HG03378 (cell line): ENCODE data around the gene RAD21L1.
"Not testable (repeated sequence)": the region's sequence is repeated elsewhere in the genome, so short reads cannot be mapped to it uniquely, and the experiment has no call there.

Experiments
- ATAC-seq: cut with Tn5 transposase; IDR thresholded peaks from one replicate; pipeline ENCODE4 v1.9.1; 2021; ENCODE audit warnings: mild to moderate bottlenecking, moderate library complexity; ENCODE audit not compliant: unreplicated experiment

RAD21L1 gene

DNA sequence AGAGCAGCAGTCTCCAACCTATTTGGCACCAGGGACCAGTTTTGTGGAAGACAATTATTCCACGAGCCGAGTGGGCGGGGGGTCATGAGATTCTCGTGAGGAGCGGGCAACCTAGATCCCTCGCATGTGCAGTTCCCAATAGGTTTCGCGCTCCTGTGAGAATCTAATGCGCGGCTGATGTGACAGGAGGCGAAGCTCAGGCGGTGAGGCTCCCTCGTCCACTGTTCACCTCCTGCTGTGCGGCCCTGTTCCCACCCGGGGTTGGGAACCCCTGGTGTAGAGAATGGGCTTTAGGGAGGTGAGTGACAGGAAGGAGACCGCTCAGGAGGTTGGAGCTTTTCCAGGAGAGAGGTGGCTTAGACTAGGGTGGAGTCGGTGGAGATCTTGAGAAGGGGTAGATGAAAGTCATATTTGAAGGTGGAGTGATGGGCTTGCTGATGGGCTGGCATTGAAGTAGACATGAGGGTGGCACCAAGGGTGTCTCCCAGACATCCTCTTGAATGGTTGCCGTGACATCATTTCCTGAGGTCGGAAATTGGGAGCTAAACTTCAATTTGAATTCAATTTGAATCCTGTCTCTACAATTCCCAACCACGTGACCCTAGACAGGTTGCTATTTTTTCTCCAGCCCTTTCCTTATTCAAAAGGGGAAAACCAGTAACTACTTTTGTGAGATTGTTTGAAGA is 1.5 kb upstream of the RAD21L1 start:
- no peak for ATAC-seq

DNA sequence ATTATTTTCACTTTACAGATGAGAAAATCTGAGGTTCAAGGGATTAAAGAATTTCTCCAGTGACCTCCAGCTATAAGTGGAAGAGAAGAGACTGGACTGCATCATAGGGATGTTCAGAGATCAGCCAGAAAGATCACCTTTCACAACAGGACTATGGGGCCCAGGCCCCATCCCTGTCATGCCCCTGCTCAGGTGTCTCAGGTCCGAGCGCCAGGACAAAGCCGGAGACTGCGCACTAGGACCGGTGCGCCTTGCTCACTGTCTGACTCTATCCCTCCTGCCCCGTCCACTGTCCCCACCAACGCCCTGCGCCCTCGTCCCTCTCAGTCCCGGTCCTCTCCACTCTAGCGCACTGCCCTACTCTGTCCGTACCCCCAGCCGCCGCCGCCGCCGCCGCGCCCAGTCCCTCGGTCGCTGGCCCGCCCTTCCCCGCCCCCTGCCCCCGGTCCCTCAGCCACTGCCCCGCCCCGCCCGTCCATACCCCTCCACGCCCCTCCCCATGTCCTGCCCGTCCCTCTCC is 521 bp upstream of the RAD21L1 start:
- ATAC-seq = no peak

DNA sequence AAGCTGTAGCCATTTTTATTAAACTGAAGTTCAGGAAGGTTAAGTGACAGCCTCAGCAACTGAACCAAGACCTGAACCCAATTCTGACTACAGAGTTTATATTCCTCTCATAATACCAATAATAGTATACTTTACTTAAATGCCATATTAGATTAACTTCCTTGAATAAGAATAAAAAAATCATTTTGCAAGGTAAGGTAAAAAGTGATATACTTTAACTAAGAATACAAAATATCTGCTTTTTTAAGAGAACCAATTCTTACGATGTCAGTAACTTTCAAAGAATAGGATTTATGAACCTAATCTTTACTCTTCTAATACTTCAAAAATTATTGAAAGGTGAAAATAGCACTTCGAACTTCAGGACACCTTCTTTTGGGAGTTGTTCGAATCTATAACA is 3.7 kb downstream of the RAD21L1 start:
- ATAC-seq = no peak

DNA sequence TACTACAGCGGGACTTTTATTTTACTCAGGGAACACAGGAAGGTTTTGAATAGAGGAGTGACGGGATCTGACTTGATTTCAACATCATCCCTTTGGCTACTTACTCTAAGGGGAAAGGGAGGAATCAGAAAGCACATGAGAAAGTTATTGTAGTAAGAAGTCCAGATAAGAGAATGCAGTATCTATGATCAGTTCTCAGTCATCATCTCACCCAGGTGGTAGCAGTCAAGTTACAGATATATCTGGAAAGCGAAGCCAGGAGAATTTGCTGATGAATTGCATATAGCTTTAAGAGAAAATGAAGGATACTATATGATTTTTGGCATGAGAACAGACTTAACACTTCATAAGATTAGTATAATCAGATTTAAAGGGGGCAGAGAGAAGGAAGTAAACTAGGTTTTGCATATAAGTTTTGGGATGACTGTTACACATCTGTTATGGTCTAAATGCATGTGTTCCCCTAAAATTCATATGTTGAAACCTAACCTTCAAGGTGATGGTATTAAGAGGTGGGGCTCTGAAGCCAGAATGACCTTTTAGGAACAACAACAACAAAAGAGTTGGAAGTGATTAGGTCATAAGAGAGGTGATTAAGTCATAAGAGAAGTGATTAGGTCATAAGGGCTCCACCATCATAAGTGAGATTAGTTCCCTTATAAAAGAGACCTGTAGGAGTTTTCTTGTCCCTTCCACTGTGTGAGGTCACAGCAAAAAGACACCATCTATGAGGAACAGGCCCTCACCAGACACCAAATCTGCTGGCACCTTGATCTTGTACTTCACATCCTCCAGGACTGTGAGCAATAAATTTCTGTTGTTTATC is 6.7 kb downstream of the RAD21L1 start:
- no peak for ATAC-seq

DNA sequence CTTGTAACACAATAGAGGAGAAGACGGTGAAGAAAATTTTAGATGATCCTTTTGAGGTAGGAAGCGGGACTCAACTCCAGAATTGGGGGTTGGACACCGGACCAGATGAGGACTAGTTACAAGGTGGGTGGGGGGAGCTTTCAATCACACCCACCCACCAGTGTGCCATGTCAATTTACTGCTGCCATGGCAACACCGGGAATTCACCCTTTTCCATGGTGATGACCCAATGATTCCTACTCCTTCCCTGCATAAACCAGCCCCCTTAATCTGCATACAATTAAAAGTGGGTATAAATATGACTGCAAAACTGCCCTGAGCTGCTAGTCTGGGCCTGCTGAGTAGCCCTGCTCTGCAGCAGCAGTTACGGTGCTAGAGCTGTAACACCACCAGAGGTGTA is 14.7 kb downstream of the RAD21L1 start:
- ATAC-seq = no peak

DNA sequence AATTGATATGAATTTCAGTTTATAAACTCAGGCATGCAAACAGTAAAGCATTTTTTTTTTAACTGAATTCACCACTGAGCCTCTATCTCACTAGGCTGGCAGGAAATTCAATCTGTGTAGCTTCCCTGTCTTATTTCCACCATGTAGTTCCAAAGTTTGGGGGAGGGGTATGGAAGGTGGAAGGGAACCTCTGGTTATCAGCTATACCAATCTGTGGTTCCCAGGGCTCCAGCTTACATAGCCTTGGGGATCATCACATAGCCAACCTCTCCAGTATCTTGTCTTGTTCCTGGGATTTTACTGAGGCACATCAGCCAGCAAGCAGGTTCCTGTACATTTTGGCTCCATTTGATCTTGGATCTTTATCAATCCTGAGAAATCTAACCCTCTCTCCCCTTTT is 15.6 kb downstream of the RAD21L1 start:
- no peak for ATAC-seq

DNA sequence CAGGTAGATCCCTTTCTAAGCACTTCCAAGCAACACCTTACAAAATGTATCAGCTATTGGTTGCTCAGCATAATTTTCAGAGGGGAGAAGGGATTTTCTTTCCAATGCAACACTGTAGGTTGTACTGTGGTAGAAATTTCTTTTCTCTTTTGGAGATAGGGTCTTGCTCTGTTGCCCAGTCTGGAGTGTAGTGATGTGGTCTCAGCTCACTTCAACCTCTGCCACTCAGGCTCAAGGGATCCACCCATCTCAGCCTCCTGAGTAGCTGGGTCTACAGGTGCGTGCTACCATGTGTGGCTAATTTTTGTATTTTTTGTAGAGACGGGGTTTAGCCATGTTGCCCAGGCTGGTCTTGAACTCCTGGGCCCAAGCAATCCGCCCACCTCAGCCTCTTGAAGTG is 16.3 kb downstream of the RAD21L1 start:
- ATAC-seq = no peak

DNA sequence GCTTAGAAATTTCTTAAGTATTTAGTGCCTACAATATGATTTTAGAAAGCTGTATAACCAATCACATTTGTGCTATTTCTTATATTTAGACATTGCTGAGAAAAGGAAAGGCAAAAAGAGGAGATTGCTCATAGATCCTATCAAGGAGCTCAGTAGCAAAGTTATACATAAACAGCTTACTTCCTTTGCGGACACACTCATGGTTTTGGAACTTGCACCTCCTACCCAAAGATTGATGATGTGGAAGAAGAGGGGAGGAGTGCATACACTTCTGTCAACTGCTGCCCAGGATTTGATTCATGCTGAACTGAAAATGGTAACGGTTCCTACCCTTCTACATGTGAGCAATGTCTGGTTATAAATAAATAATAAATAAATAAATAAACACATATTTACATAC is 16.7 kb downstream of the RAD21L1 start:
- no peak for ATAC-seq

DNA sequence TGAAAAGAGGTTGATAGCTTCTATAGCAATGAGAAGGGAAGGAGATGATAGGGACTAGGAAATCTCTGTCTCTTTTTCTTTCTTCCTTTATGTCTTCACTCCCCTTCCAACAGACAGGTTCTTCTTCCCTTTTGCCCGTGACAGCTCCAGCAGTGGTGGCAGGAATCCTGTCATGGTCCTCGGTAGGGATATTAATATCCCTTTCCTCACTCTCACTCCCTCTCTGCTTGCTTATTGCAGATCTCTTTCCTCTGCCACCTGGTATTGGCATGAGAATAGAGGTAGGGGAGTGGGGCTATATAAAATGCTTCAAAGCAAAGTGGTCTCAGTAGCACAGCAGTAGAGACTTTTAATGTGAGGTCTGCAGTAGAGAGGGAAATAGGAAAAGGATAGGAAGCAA is 19.7 kb downstream of the RAD21L1 start:
- ATAC-seq = no peak

DNA sequence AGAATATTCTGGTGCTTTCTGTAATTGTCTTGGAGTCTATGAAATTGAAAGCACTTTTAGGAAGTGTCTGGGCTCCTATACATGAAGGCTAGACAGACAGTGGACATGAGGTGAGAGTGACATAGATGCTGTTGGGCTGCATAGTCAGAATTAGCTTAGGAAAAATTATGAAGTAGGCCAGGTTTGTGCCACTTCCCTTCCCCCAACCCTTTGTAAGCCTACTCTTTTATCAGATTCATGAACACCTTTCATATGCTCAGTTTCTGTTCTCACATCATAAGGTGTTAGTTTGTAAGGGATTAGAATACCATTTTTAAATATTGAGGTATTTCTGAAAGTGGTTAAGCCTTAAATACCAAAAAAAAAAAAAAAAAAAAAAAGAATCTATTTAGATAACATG is 21.8 kb downstream of the RAD21L1 start:
- ATAC-seq = no peak

DNA sequence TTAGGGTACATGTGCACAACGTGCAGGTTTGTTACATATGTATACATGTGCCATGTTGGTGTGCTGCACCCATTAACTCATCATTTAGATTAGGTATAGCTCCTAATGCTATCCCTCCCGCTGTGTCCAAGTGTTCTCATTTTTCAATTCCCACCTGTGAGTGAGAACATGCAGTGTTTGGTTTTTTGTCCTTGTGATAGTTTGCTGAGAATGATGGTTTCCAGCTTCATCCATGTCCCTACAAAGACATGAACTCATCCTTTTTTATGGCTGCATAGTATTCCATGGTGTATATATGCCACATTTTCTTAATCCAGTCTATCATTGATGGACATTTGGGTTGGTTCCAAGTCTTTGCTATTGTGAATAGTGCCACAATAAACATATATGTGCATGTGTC is 24.4 kb downstream of the RAD21L1 start:
- not testable (repeated sequence) for ATAC-seq

DNA sequence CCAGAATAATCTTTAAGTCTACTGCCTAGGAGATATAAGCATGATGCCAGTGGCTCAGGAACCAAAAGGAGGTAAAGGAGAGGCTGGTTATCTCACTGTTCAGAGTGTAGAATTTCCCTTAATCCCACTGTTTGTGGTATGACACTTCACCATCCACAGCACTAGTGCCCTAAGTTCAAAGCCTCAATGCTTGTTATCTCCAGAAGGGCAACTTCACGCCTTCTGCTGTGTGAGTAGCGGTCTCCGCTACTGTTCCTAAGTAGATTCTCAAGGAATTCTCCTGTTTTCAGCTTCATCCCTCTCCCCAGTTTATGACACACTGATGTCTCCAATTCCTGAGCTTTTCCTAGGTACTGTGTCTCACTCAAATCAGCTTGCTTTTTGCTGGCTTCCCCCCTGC is 26.6 kb downstream of the RAD21L1 start:
- ATAC-seq = no peak

DNA sequence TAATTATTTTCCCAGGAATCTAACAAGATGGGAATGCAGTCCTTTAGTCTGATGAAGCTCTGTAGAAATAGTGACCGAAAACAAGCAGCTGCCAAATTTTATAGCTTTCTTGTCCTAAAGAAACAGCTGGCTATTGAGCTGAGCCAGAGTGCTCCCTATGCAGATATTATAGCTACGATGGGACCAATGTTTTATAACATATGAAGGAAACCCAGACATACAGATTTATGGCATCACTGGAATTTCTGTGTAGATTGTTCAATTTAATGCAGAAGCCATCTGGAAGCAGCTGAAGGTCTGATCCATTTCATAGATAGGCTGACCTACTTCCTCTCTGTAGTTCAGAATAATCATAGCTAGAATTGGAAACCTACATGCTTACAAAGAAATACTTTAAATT is 28.4 kb downstream of the RAD21L1 start:
- ATAC-seq = no peak

DNA sequence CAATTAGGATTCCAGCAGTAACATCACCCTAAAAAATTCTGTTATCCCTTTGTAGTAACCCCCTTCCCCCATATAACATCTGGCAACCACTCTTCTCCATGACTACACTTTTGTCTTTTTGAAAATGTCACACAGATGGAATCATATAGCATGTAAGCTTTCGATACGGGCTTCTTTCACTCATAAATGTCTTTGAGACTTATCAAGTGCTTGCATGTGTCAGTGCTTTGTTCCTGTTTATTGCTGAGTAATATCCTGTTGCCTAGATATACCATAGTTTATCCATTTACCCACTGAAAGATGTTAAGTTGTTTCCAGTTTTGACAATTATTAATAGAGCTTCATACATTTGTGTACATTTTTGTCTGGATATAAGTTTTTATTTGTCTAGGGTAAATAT is 29.8 kb downstream of the RAD21L1 start:
- ATAC-seq = no peak

DNA sequence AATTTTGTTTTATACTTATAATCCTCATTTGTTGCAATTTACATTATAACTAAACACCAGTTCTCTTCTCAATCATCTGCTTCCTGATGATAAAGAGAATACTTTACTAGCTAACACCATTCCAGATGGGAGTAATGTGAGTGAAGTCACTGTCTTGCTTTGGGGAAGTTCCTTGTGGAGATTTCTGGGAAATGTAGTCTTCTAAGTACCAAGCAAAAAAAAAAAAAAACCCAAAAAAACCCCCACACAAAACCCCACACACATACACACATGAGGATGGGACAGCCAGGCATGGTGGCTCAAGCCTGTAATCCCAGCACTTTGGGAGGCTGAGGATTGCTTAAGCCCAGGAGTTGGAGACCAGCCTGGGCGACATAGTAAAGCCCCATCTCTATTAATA is 38.0 kb downstream of the RAD21L1 start:
- no peak for ATAC-seq

DNA sequence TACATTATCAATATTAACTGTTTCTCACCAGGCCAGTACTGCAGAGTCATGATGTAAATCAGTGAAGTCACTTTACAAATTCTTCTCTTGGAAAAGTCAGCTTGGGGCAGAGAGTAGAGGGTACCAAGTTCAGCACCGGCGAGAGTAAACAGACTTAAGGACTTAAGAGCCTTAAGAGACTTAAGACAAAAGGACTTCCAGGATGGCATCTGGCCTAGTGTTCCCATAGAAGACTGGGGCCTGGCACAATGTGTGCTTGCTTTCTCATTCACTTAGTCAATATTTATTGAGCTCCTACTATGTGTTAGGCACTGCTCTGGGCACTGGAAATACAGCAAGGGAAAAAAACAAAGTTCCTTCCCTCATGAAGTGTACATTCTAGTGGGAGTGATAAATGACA is 38.9 kb downstream of the RAD21L1 start:
- ATAC-seq = no peak

DNA sequence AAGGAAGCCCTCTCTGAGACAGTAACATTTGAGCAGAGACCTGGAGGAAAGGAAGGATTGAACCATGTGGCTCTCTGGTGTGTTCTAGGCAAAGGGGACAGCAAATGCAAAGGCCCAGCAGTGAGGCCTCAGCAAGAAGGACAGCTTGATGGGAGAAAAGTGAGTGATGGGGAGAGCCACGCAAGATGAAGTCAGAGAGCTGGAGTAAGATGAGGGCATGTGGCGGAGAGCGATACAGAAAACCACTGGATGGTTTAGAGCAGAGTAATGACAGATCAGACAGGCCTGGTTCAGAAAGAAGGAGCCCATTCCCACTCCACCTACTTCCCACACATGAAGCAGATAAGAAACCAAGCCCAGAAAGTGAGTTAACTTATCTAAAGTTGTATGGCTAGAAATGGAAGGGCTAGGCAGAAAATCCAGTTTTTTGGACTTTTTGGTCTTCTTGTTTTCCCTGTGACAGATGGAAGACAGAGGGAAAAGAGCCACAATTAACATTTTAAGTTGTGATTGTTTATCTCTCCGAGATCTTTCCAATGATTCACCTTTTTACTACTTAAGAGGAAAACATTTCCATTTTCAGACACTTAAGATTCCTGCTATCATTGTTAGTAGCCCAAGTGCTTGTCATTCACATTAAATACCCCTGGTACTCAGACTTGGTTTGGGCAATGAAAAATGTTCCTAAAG is 39.5 kb downstream of the RAD21L1 start:
- no peak for ATAC-seq

DNA sequence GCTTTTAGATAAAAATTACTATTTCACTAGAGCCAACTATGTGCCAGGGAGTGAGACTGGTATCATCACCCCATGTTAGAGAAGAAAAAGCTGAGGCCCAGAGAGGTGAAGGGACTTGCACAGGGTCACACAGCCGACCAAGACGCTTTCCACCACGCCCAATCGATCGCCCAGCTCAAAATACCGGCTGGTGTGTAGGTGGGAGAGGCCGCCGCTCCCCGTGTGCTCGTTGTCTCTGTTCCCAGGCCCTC is 40.0 kb downstream of the RAD21L1 start:
- no peak for ATAC-seq

DNA sequence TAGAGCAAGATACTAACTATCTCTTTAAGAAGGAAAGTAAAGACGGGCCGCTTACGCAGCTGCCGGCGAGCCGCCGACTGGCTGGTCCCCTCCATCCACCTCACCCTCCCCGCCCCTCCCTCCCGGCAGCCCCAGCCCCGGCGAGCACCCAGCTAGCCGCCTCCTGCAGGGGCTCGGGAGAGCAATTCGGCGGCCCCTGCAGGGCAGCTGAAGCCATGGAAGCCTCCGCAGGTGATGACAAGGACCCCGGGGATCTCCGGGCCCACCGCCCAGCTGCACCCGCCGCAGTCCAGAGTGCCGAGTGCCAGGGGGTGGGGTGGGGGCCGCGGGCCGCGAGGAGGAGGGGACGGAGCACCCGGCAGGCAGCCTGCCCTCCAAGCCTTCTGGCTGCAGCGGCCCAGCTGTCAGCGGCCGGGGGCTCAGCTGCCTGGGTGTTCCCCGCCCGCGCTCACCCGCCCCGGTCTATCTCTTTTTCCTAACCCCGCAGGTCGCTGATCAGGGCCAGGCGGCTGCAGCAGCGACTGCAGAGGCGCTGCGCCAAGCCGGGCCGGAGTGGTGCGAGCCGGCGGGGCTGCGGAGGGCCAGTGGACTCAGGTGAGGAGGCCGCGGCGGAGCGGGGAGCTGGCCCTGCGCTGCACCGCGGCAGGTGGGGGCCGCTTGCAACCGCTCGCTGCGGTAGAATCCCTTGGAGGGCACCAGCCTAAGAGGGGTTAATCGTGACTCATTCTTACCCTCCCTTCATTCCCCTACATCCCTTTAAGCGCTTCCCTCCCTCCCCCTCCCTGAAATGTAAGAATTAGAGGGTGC is 40.5 kb downstream of the RAD21L1 start, which contains the start of gene SNPH:
TSS of gene SNPH (plus strand) at position 128 of the 807 bp plus-strand sequence. CDS start 29,946 bp downstream, outside the sequence.
- ATAC-seq = no peak

DNA sequence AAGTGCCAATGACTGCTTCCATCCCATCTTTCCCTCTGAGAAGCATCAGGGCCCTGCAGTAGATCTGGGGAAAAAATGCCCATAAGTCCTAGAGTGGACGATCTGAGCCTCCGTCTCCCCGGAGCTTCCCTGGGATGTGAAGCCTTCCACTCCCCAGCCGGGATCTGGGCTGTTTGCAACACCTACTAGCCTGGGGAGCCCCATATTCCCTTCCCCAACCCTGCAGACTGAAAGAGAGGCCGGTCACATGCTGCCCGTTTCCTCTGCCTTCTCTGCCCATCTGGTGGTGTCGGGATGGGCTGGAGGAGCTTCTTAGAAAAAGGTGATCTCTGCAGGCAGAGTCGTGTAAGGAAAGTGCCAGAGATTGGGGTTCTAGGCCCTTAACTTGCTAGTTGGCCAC is 41.3 kb downstream of the RAD21L1 start:
- ATAC-seq = no peak

DNA sequence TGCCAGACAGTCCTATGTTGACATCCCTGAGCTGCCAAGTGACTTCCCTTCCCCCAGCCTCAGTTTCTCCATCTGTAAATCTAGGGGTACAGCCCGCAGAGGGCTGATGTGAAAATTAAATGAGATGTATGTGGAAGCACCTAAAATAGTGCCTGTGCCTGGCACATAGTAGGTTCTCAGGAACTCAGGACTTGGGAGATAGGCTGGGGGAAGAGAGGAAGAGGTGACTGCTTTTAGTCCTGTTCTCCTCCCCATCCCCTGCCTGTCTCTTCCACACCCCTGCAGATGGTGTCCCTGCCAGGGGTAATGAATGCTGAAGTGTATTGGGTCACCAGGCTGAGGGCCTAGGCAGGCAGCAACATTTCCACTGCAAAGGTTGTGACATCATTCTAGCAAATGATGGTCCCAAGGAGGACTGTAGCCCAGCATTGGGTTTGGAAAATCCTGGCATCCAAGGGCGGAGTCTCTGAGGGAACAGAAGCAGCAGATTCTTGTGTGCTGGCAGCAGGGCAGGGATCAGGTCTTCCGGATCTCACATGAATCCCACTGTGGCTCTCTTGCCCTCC is 42.0 kb downstream of the RAD21L1 start:
- no peak for ATAC-seq
